T-helper 2 cell (primary cell): Measurements from ENCODE around the gene XAGE1B.
"Not testable (repeated sequence)": the region's sequence is repeated elsewhere in the genome, so short reads cannot be mapped to it uniquely, and the experiment has no call there.

Experiments
- DNase-seq, 5 experiments: peaks; one replicate each; pipeline versions ENCODE4 v3.0.0 to v3.0.0-alpha.2; 2012 to 2022
- total RNA-seq, 2 donors: gene quantifications; one replicate each; lab custom pipeline; 2026; lab: John Stamatoyannopoulos, UW

The XAGE1B gene, protein sequence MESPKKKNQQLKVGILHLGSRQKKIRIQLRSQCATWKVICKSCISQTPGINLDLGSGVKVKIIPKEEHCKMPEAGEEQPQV
- 0 reads per million in 2 donors for total RNA-seq

DNA sequence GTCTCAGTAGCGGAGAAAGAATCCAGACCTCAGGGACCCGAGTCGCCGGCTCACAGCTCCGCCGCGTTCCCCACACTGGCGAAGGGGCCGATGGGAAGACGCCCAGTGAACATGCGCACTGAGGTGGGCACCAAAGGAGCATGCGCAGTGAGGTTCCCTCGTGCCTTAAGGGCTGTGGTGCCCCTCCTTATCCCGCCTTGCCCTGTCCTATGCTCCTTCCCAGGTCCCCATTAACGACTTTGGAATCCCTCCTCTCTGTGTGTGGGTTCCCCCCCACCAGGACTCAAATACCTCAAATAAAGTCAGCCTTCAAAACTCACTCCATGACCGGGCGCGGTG is at the start of gene XAGE1B:
XAGE1B (minus strand) TSS at position 77 of the 339 bp plus-strand sequence. CDS start 1,536 bp downstream, outside the sequence.
- DNase-seq, result not testable (repeated sequence)

DNA sequence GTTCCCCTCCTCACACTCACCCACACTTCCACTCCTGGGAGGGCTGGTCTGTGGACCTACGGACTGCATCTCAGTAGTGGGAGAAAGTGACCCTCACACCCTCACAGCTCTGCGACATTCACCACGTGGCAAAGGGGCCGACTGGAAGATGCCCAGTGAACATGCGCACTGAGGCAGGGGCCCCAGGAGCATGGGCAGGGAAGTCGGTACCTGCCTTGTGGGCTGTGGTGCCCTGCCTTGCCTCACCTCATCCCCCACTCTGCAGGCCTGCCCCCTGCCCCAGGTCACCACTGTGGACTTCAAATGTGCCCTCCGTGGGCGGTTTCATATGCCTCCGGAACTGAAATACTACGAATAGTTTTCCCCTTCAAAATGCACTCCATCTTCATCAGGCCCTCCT is 46.2 kb upstream of the XAGE1B start:
- no peak for DNase-seq

DNA sequence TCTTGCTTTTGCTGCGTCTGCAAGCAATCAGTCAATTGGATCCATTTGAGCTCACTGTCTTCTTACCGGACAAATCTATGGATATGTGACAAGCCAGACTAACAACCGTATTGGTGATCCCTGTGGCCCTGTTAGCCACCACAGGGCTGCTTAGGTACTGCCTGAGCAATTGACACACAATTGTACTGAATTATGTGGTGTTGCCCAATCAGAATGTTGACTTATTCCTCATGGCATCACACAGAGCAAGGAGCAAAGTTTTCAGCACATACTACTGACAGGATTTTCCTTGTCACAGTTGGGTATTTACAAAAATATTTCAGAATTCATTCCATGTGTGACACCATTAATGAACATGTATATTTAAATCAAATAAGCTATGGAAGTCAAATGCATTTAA is 41.3 kb upstream of the XAGE1B start:
- DNase-seq, result no peak

DNA sequence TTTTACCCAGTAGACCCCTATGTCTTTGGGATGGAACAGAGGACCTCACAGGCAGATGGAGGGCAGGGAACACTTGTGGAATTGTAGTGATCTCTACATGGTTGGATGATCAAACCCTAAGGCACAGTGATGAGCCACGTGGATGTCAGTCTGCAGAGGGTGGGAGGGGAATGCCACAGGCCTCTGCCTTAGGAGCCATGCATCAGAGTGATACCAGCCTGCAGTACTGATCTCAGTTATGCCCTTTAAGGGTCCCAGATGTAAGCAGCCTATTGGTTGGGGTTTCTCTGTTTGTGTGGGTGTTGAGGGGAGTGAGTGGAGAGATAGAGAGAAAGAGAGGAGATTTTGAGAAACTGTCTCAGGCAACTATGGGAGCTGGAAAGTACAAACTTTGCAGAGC is 39.9 kb upstream of the XAGE1B start:
- DNase-seq, result no peak

DNA sequence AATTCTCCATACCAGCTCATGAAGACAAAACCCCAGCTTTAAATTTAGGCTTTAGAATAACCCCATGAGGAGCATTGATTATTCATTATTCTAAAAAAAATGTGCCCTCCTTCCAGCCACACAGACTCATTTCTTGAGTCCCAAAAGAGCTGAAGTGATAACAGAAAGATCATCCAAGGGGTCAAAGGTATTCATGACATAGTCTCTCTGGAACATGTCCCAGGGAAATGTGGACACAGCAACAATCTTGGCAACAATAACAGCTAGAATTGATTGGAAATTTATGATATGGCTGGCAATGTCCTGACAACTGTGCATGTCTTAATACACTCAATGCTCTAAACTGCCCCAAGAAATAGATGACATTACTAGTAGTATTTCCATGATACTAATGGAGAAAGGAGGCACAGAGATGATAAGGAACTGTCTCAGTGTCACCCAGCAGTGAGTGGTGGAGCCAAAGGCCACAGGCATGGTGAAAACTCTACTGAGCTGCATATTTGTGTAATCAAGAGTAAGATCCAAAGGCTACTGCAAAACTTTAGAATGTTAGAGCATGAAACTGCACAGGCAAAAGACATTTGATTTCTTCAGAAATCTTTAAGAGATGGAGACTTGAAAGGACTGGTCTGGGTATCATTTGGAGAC is 37.3 kb upstream of the XAGE1B start:
- DNase-seq, result no peak

DNA sequence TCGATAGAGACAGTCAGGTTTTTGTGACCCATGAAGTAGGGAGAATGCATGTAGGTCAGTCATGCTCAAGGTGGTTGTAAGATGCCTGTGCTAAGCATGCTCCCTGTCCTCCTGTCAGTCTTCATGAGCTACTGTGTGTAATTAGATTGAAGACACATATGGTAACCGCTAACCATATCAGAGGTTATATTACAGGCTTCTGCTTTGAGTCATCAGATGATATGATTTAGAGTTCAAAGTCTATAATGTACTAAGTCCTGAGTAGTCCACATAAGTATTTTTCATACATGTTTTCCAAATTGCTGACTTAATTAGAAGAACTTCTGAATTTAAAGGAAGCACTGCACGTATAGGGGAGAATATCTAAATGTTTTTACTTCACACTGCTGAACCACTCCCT is 31.9 kb upstream of the XAGE1B start:
- DNase-seq, result not testable (repeated sequence)

DNA sequence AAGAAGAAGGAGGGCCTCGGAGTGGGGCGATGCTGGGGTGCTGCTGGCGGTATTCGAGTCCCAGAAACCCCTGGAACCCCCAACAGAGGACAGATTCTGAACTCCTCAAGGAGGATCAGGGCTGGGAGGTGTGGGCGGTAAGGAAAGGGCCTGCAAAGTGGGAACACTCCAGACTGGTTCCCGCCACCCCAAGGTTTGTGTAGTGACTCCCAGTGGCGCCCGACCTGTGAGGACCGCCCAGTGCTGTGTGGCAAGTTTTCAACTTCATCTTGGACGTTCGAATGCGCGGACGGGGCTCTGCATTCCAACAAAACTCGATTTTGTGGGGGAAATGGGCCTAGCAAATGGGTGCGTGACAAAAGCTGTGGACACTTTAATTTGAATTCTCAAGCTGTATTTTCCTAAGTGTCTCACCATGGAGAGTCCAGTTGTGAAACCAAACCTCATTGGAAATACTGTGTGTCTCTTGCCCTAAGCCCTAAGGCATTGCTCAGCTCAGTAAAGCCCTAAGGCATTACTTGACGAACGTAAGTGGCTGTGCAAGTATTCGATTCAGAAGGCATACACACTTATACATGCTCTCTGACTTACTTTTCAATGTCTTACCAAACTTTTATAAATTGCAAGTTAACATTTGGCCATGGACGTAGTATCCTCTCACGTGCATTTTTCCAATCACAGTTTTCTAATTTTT is 27.4 kb upstream of the XAGE1B start:
- DNase-seq, result no peak

DNA sequence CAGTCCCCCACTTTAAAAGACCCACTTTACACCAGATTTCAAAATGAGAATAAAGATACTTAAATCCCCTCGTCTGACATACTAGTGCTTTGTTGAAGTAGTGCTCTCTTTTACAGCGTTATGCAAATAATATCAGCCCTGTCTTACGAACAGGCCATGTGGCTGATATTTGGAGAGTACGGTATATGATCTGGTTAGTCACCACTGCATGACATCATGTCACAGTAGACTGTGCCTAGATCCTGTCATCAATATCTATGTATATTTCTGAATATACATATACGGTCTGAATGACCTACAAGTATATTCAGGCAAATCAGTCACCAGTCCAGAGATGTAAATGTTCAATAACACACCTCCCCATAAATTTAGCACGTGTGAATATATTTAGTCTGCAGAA is 25.4 kb upstream of the XAGE1B start:
- no peak for DNase-seq

DNA sequence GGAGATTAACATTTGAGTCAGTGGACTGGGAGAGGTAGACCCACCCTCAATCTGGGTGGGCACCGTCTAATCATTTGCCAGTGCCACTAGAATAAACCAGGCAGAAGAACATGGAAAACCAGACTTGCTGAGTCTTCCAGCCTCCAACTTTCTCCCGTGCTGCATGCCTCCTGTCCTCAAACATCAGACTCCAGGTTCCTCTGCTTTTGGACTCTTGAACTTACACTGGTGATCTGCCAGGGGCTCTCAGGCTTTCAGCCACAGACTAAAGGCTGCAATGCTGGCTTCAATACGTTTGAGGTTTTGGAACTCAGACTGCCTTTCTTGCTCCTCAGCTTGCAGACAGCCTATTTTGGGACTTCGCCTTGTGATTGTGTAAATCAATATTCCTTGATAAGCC is 24.2 kb upstream of the XAGE1B start:
- DNase-seq, result not testable (repeated sequence)

DNA sequence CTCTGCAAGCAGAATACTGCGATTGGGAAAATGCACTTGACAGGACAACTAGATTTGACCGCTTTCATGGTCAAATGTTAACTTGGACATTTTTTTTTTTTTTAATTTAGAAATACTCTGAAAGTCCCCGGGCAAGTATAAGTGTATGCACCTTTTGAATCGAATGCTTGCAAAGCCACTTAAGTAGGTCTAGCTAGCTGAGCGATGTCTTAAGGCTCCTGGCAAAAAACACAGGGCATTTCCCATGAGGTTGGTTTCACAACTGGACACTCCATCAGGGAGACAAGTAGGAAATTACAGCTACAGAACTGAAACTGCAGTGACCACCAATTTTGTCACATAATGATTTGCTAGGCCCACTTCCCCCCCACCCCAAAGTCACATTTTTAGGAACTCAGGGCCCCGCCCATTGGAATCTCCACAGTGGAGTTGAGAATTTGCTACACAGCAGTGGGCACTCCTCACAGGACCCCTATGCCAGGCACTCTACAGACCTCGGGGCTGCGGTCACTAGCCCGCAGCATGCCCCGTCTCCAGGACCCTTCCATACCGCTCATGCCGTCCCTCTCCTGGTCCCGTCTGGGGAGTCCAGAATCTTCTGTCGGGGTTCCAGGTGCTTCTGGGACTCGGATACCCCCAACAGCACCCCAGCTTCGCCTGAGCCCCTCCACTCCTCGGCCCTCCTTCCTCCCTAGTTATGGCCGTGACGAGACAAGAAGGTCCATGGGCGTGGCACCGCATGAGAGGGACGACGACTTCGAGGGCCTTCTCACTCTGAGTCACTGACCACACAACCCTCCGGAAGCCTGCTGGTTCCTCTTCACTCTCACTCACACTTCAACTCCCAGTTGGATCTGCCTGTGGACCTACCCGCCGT is 515 bp downstream of the XAGE1B start:
- DNase-seq, result not testable (repeated sequence)

DNA sequence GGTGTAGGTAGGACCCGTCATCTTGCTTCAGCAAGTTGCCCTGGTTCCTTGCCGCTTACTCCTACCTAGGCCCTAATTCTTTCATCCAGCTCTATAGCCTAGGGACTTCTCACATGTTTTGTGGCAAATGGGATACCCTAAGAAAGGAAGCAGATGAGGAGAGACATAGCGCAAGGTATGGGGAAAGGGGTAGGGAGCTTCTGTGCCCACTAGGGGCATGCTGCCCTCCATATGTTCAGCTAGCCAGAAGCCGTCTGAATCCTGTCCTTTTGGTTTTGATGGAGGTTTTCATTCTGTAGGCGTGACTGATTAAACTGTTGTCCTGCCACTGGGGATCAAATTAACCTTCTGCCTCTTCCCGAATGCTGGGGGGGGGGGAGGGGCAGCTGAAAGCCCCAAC is 5.7 kb downstream of the XAGE1B start:
- DNase-seq, result not testable (repeated sequence)

DNA sequence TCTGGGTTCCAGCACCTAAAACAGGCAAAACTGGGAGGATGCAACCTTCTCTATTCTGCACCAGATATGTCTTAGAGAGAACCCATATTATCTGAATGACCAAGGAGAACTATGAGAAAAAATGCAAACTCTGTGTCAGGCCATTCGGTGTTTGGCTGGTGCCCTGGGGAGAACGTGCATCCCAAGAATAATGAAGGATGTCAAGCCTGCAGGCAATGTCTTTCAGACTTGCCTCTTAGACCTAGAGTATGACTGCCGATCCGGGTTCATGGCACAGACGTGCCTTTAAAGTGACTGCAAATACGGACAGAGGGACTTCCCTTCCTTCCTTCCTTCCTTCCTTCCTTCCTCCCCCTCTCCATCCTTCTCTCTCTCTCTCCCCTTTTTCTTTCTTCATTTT is 6.9 kb downstream of the XAGE1B start:
- no peak for DNase-seq

DNA sequence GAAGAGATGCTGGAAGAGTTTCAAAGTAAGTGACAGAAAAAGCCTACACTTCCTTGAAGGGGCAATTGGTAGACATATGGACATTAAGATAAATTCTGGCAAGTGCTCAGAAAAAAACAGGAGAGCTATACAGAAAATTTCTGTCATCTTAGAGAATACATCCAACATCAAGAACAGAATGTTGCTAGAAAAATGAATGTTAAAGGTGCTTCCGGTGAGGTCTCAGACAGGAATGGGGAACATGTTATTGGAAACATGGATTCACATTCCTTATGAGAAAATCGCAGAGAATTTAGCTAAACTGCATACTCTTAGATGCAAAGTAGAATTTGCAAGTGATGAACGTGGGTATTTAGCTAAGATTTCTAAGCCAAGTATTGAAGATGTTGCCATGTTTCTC is 9.5 kb downstream of the XAGE1B start:
- no peak for DNase-seq

DNA sequence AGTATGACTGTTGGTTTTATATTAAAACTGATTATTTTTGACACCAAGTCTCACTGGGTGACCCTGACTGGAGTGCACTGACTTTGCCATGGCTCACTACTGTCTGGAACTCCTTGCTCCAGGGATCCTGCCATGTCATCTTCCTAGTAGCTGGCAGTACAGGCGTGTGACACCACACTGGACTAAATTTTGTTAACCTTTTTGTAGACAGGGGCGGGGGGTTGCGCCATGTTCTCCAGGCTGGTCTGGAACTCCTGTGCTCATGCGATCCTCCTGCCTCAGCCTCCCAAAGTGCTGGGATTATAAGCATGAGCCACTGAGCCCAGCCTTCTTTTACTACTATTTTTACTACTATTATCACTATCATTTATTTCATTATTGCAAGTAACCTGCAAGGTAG is 12.3 kb downstream of the XAGE1B start:
- DNase-seq, result no peak

DNA sequence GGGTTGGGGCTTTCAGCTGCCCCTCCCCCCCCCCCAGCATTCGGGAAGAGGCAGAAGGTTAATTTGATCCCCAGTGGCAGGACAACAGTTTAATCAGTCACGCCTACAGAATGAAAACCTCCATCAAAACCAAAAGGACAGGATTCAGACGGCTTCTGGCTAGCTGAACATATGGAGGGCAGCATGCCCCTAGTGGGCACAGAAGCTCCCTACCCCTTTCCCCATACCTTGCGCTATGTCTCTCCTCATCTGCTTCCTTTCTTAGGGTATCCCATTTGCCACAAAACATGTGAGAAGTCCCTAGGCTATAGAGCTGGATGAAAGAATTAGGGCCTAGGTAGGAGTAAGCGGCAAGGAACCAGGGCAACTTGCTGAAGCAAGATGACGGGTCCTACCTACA is 15.5 kb downstream of the XAGE1B start:
- DNase-seq, result not testable (repeated sequence)

DNA sequence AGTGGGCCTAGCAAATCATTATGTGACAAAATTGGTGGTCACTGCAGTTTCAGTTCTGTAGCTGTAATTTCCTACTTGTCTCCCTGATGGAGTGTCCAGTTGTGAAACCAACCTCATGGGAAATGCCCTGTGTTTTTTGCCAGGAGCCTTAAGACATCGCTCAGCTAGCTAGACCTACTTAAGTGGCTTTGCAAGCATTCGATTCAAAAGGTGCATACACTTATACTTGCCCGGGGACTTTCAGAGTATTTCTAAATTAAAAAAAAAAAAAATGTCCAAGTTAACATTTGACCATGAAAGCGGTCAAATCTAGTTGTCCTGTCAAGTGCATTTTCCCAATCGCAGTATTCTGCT is 20.5 kb downstream of the XAGE1B start:
- DNase-seq, result not testable (repeated sequence)

DNA sequence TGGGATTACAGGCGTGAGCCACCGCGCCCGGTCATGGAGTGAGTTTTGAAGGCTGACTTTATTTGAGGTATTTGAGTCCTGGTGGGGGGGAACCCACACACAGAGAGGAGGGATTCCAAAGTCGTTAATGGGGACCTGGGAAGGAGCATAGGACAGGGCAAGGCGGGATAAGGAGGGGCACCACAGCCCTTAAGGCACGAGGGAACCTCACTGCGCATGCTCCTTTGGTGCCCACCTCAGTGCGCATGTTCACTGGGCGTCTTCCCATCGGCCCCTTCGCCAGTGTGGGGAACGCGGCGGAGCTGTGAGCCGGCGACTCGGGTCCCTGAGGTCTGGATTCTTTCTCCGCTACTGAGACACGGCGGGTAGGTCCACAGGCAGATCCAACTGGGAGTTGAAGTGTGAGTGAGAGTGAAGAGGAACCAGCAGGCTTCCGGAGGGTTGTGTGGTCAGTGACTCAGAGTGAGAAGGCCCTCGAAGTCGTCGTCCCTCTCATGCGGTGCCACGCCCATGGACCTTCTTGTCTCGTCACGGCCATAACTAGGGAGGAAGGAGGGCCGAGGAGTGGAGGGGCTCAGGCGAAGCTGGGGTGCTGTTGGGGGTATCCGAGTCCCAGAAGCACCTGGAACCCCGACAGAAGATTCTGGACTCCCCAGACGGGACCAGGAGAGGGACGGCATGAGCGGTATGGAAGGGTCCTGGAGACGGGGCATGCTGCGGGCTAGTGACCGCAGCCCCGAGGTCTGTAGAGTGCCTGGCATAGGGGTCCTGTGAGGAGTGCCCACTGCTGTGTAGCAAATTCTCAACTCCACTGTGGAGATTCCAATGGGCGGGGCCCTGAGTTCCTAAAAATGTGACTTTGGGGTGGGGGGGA is 21.1 kb downstream of the XAGE1B start, which contains the start of gene XAGE1A:
XAGE1A (plus strand) TSS at position 264 of the 874 bp plus-strand sequence. CDS start 1,554 bp downstream, outside the sequence.
- DNase-seq, result not testable (repeated sequence)

DNA sequence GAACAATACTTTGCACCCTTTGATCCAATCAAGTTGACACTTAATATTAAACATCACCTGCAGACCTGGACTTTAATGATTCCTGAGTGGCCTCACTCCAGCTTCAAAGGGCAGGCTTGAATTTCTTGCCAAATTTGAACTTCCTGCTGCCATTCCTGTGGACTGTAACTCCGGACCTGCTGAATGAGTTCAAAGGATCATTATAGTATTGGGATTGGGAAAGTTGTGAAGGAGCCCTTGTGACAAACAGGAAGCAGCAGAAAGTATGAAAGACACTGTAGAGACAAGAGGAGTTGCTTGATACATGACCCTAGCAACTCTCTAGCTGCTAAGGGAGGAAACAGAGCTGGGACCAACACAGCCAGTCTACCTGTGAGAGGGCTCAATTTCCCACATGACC is 45.6 kb downstream of the XAGE1B start:
- not testable (repeated sequence) for DNase-seq
